NCI-H510A treated with DMSO at 0.1 percent for 48 hours (cell line): ENCODE data around the gene SLC25A6.
"Not testable (repeated sequence)": the region's sequence is repeated elsewhere in the genome, so short reads cannot be mapped to it uniquely, and the experiment has no call there.

ENCODE experiments used
- DNase-seq: peaks from one replicate; lab custom pipeline; 2025; lab: John Stamatoyannopoulos, UW

Gene SLC25A6

GRCh38 chrX:1391707-1392375 is at the start of gene SLC25A6:
Gene SLC25A6, minus strand, starts transcription at chrX:1392113. Its CDS starts 104 bp downstream, at chrX:1392009.
- no peak for DNase-seq

- no peak for DNase-seq
Measured at GRCh38 chrX:1440506-1440905, 48.6 kb upstream of the SLC25A6 start.

DNA sequence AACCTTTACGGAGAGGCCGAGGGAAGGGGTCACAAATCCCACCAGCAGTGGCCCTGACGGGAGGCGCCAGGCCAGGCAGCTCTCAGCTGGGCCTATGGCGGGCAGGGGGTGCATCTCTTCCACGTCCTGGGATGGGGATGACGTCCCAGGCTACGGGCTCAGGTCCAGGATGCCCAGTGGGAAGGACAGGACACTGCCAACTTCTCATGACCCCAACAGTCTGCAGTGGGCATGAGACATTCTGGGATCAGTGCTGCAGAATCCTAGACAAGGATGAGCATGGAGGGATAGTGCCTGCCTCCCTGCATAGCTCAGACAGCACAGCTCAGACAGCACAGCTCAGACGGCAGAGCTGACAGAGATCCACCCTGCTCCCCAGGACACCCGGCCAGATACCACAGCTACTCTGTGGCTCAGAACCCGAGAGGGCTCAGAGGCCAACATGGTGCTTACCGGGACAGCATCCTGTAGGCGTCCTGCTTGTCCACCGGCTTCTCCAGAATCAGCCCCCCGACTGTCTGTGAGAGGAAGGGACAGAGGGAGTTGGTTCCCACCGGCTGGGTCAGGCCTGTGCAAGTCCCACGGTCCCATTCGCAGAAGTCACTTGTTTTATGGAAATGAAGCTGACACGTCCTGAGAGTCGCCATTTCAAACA is 43.5 kb upstream of the SLC25A6 start:
- DNase-seq: no peak

- no peak for DNase-seq
Measured at GRCh38 chrX:1434871-1435240, 42.9 kb upstream of the SLC25A6 start.

- DNase-seq: no peak
Measured at GRCh38 chrX:1433646-1434357, 41.9 kb upstream of the SLC25A6 start.

DNA sequence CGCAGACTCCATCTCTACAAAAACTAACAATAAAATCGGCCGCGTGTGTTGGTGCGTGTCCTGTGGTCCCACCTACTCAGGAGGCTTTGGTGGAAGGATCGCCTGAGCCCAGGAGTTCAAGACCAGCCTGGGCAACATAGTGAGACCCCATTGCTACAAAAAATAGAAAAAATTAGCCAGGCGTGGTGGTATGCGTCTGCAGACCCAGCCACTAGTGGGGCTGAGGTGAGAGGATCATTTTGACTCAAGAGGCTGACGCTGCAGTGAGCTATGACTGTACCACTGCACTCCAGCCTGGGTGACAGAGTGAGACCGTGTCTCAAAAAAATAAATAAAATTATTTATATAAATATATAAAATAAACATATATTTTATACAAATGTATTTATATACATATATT is 38.5 kb upstream of the SLC25A6 start:
- DNase-seq: no peak

DNA sequence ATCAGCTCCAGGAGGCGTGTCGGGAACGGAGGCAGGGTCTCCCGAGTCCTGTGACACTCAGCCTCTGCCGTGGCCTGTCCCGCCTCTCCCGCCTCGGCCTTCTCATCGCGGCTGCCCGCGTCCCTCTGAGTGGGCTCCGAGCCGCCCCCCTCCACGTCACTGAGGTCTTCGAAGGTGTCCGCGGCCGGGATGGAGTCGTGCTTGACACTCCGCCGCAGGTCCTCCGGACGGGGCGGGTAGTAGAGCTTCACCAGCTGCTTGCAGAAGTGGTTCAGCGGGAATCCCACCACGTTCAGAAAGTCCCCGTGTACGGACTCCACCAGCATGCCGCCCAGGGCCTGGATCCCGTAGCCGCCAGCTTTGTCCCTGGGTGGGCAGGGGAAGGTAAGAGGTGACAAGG is 35.8 kb upstream of the SLC25A6 start:
- no peak for DNase-seq

DNA sequence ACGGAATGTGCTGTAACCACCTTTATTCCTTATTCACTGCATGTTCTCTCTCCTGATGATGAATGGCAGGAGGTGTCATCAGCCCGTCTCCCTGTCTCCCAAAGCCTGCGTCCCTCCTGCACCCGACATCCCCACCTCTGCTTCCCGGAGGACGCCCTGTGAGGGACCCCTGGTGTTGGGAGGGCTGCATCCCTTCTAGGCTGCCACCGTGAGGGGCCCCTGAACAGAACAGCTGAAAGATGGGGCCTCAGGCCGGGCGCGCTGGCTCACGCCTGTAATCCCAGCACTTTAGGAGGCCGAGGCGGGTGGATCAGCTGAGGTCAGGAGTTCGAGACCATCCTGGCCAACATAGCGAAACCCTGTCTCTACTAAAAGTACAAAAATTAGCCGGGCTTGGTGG is 34.4 kb upstream of the SLC25A6 start:
- DNase-seq: not testable (repeated sequence)

DNA sequence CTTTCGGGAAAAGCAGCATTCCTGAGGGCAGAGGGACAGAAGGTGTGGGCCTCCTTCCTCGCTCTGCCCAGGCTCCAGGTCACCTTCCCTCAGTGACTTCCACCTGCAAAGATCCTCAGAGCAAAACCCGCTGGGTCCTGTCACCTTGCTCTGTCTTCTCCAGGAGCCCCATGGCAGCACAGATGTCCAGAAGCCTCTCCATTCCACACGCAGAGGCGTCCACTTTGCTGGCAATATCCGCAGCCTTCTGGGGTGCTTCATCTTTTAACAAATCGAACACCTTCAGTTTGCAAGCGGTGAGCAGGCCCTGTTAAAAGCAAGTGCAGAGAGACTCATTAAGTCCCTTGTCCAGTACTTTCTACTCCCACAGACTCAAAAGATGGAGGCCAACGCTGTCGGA is 33.5 kb upstream of the SLC25A6 start:
- DNase-seq: no peak

GRCh38 chrX:1424147-1424851 is 32.4 kb upstream of the SLC25A6 start:
- no peak for DNase-seq

GRCh38 chrX:1423215-1423614 is 31.3 kb upstream of the SLC25A6 start:
- no peak for DNase-seq

- no peak for DNase-seq
Measured at GRCh38 chrX:1422135-1422465, 30.2 kb upstream of the SLC25A6 start.

DNA sequence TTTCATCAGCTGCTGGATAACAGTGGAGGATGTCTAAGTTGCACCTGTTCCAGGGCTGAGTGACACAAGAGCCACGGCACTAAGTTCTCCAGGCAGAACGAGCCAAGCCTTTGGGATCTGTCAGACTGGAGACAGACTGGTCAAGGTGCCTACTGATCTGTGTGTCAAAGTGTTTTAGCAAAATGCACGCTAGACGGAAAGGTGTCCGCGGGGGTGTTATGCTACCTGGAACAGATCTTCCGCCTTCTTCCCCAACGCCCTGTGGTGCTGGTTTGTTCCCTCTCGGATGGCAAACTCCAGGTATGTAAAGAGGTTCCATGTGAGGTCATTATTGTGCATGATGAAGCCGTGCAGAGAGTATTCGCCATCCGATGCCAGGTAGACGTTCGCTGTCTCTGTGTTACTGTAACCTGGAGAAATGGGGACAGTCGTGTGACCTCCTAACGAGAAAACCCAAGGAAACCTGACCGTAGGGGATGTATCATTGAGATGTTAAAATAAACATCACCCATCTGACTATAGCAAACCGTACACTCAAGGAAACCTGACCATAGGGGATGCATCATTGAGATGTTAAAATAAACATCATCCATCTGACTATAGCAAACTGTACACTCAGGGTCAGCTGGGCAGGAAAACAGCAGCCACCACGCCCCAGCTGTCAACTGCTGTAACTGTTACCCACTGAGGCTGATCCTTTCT is 29.7 kb upstream of the SLC25A6 start:
- no peak for DNase-seq

DNA sequence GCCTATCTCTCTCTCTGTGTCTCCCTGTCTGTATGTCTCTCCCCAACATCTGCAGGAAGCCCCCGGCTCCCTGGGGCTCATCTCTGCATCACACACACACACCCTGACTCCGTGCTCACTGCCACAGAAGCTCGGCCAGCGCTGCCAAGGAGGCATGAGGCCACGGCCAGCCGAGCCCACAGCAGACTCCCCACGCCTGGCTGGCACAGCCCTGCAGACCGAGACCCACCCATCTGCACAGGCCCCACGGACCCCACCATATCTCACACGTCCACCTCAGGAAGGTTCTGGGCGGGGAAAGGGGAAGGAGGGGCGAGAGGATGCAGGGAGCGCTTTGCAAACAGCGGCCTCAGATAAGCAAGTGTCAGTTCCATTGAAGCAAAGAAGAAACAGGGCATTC is 28.5 kb upstream of the SLC25A6 start:
- DNase-seq: no peak

GRCh38 chrX:1419545-1420355 is 27.8 kb upstream of the SLC25A6 start:
- no peak for DNase-seq

- DNase-seq: no peak
Measured at GRCh38 chrX:1418901-1419544, 27.1 kb upstream of the SLC25A6 start.

DNA sequence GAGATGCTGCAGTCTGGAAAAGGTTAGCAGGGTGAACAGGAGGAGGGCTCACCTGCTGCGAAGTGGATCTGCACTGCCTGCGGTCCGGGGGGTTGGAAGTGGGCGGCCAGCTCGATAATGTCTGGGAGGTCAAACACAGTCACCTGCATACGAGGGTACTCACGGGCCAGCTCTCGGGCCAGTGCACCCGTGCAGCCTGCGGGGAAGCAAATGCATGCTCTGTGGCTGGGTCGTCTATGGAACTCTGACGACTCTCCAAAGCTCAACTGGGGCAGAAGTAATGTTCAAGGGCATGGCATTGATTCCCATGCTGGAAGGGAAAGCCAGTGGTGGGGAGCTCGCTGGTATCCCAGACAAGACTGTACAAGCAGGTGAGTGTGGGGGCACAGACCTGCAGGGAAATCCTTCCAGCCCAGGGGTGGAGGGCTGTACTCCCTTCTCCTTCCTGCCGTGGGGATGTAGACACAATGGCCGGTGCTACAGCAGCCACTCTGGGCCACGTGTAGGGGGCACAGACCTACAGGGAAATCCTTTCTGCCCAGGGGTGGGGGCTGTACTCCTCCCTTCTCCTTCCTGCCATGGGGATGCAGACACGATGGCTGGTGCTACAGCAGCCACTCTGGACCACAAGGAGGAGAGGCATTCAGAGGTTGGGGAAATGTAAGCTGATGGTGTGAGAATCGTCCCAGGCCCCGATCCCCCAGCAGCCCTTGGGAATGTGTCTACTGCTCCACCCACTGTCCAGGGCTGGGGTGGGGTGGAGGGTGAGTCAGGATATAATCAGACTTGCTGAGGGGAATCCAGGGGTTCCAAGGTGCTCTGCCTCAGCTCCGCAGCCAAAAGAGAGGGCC is 26.2 kb upstream of the SLC25A6 start:
- DNase-seq: no peak

DNA sequence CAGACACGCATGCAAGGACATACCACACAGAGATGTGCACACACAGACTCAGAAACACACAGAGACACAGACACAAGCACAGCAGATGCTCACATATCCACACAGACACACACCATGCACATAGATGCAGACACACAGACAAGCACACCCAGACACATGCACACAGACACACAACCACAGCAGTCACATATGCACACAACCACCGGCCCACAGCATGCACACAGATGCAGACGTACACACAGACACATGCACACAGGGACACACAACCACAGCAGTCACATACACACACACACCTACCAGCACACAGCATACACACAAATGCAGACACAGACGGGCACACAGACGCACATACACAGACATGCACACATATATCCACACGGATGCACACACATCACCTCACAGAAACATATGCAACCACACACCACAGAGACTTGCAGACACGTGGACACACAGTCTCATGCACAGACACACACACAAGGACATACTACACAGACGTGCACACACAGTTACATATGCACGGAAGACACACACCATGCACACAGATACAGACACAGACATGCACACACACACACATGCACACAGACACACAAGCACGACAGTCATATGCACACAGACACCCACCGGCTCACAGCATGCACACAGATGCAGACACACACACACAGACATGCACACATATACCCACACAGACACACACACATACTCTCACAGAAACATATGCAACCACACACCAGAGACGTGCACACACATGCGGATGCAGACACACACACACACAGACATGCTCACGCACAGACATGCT is 25.2 kb upstream of the SLC25A6 start:
- DNase-seq: no peak

DNA sequence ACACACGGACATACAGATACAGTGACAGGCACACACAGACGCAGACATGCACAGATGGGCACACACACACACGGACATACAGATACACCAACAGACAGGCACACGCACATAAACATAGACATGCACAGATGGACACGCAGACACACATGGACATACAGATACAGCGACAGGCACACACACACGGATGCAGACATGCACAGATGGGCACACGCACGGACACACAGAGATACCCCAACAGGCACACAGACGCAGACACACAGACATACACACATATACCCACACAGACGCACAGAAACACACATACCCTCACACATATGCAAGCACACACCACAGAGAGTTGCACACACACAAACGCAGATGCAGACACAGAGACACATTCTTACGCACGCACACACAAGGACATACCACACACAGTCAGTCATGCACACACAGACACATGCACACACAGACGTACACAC is 24.4 kb upstream of the SLC25A6 start:
- no peak for DNase-seq
